NT2/D1 (cell line): ENCODE data around the gene TUBGCP2.

Source experiments
- SUZ12 ChIP-seq: IDR thresholded peaks from 2 replicates; pipeline ENCODE4 v1.6.1; 2011; ENCODE audit not compliant: insufficient read length, insufficient read depth; ENCODE audit errors: extremely low read depth
- YY1 ChIP-seq: IDR thresholded peaks from 2 replicates; pipeline ENCODE4 v1.6.1; 2011; ENCODE audit not compliant: insufficient read length, insufficient read depth
- ZNF274 ChIP-seq: IDR thresholded peaks from 2 replicates; pipeline ENCODE4 v1.6.1; 2011; ENCODE audit warnings: mild to moderate bottlenecking, low read depth, low read length

GRCh38 chr10:133252223-133252552 is 56.5 kb downstream of the TUBGCP2 start:
- TF ChIP-seq ZNF274 (no peak), YY1 (no peak), SUZ12 (no peak)
